H9 (cell line): ENCODE data around the gene P2RY14. TPM values are rescaled to one million over a fixed set of nuclear protein-coding genes. Genes with fewer than 3 reads are reported as not detected.

Experiments used
- DNase-seq: peaks from one replicate; pipeline ENCODE4 v3.0.0-alpha.2; 2017
- H2AFZ ChIP-seq: one replicate; pipeline ENCODE4 v1.6.1; 2013; ENCODE audit warnings: mild to moderate bottlenecking, low read length, control low read depth, moderate library complexity
- H2AK5ac ChIP-seq: 2 replicates; pipeline ENCODE4 v1.6.1; 2013; ENCODE audit warnings: low read length, control low read depth, mixed read lengths; ENCODE audit not compliant: insufficient read length
- H2BK120ac ChIP-seq: one replicate; pipeline ENCODE4 v1.6.1; 2013; ENCODE audit warnings: low read depth, mild to moderate bottlenecking, low read length, control low read depth, inconsistent platforms; ENCODE audit not compliant: poor library complexity, severe bottlenecking
- H2BK12ac ChIP-seq: 2 replicates; pipeline ENCODE4 v1.6.1; 2013; ENCODE audit warnings: low read length, control low read depth, mixed read lengths, low read depth; ENCODE audit not compliant: insufficient read length
- H2BK15ac ChIP-seq: 2 replicates; pipeline ENCODE4 v1.6.1; 2013; ENCODE audit warnings: low read depth, low read length, control low read depth
- H2BK20ac ChIP-seq: one replicate; pipeline ENCODE4 v1.6.1; 2013; ENCODE audit warnings: low read depth, mild to moderate bottlenecking, low read length, control low read depth, inconsistent platforms; ENCODE audit not compliant: poor library complexity, severe bottlenecking
- H2BK5ac ChIP-seq: 2 replicates; pipeline ENCODE4 v1.6.1; 2013; ENCODE audit warnings: low read length, control low read depth, mixed read lengths; ENCODE audit not compliant: insufficient read length
- H3K14ac ChIP-seq: 2 replicates; pipeline ENCODE4 v1.6.1; 2013; ENCODE audit warnings: low read length, control low read depth; ENCODE audit not compliant: insufficient read depth
- H3K18ac ChIP-seq: 2 replicates; pipeline ENCODE4 v1.6.1; 2013; ENCODE audit warnings: low read depth, mild to moderate bottlenecking, mixed read lengths, low read length, control low read depth; ENCODE audit not compliant: insufficient read length
- H3K23ac ChIP-seq: 2 replicates; pipeline ENCODE4 v1.6.1; 2013; ENCODE audit warnings: low read length, control low read depth, mixed read lengths, low read depth; ENCODE audit not compliant: insufficient read length
- H3K23me2 ChIP-seq: 2 replicates; pipeline ENCODE4 v1.6.1; 2013; ENCODE audit warnings: low read depth, mild to moderate bottlenecking, mixed read lengths, low read length, control low read depth; ENCODE audit not compliant: insufficient read length, poor library complexity, severe bottlenecking
- H3K27ac ChIP-seq: 2 replicates; pipeline ENCODE4 v1.5.1; 2013; ENCODE audit warnings: low read length, control low read depth, mixed read lengths, low read depth; ENCODE audit not compliant: insufficient read length
- H3K27me3 ChIP-seq: 2 replicates; pipeline ENCODE4 v1.6.1; 2013; ENCODE audit warnings: low read length, control low read depth, inconsistent platforms; ENCODE audit not compliant: insufficient read depth
- H3K4ac ChIP-seq: 2 replicates; pipeline ENCODE4 v1.6.1; 2013; ENCODE audit warnings: low read depth, mild to moderate bottlenecking, control low read depth, inconsistent platforms, low read length, moderate library complexity
- H3K4me1 ChIP-seq: 2 replicates; pipeline ENCODE4 v1.6.1; 2013; ENCODE audit warnings: low read length, control low read depth, inconsistent platforms; ENCODE audit not compliant: insufficient read depth
- H3K4me2 ChIP-seq: 2 replicates; pipeline ENCODE4 v1.6.1; 2013; ENCODE audit warnings: low read length, control low read depth, mixed read lengths; ENCODE audit not compliant: insufficient read length, insufficient read depth
- H3K56ac ChIP-seq: 2 replicates; pipeline ENCODE4 v1.6.1; 2013; ENCODE audit warnings: low read depth, mild to moderate bottlenecking, mixed read lengths, low read length, control low read depth; ENCODE audit not compliant: insufficient read length
- H3K79me1 ChIP-seq: 2 replicates; pipeline ENCODE4 v1.6.1; 2013; ENCODE audit warnings: low read depth, mild to moderate bottlenecking, moderate library complexity, low read length, control low read depth, inconsistent platforms; ENCODE audit not compliant: insufficient read depth, poor library complexity, severe bottlenecking
- H3K79me2 ChIP-seq: 2 replicates; pipeline ENCODE4 v1.6.1; 2013; ENCODE audit warnings: low read length, control low read depth, inconsistent platforms; ENCODE audit not compliant: insufficient read depth
- H3K9ac ChIP-seq: 2 replicates; pipeline ENCODE4 v1.6.1; 2013; ENCODE audit warnings: low read length, control low read depth, mixed read lengths; ENCODE audit not compliant: insufficient read length; ENCODE audit errors: extremely low read depth
- H3K9me3 ChIP-seq: one replicate; pipeline ENCODE4 v1.6.1; 2013; ENCODE audit warnings: low read depth, low read length, inconsistent platforms; ENCODE audit not compliant: control insufficient read depth
- H3T11ph ChIP-seq: one replicate; pipeline ENCODE4 v1.6.1; 2013; ENCODE audit warnings: mild to moderate bottlenecking, low read length, control low read depth, inconsistent platforms
- H4K20me1 ChIP-seq: one replicate; pipeline ENCODE4 v1.6.1; 2013; ENCODE audit not compliant: control insufficient read depth, insufficient read length, insufficient read depth
- H4K5ac ChIP-seq: 2 replicates; pipeline ENCODE4 v1.6.1; 2013; ENCODE audit warnings: low read depth, mild to moderate bottlenecking, mixed read lengths, low read length, control low read depth; ENCODE audit not compliant: insufficient read length
- H4K8ac ChIP-seq: replicated peaks from 2 replicates; pipeline ENCODE4 v1.6.1; 2013; ENCODE audit warnings: low read length, control low read depth, mixed read lengths, low read depth; ENCODE audit not compliant: insufficient read length
- H4K91ac ChIP-seq: 2 replicates; pipeline ENCODE4 v1.6.1; 2013; ENCODE audit warnings: low read depth, mild to moderate bottlenecking, moderate library complexity, mixed read lengths, low read length, control low read depth; ENCODE audit not compliant: insufficient read length
- H3K27ac Mint-ChIP-seq, 3 experiments: 2 replicates in 2 of 3; 3 replicates in 1 of 3; pipeline ENCODE4 v1.8.0; 2020 to 2021; ENCODE audit warnings: mixed read lengths in 3 of 3, mild to moderate bottlenecking in 1 of 3, moderate library complexity in 1 of 3
- H3K27me3 Mint-ChIP-seq: 2 replicates; pipeline ENCODE4 v1.8.0; 2021; ENCODE audit warnings: low read depth, mild to moderate bottlenecking, moderate library complexity, mixed read lengths
- H3K36me3 Mint-ChIP-seq, 3 experiments: 2 replicates in 2 of 3; 3 replicates in 1 of 3; pipeline ENCODE4 v1.8.0; 2020 to 2021; ENCODE audit warnings: low read depth in 3 of 3, mixed read lengths in 3 of 3; ENCODE audit not compliant: insufficient read depth in 1 of 3
- H3K4me1 Mint-ChIP-seq, 2 experiments: 2 replicates each; pipeline ENCODE4 v1.8.0; 2020; ENCODE audit warnings: mixed read lengths in 2 of 2
- H3K4me3 Mint-ChIP-seq, 2 experiments: 2 replicates in 1 of 2; 3 replicates in 1 of 2; pipeline ENCODE4 v1.8.0; 2020 to 2021; ENCODE audit warnings: mild to moderate bottlenecking in 2 of 2, mixed read lengths in 2 of 2, moderate library complexity in 1 of 2
- H3K9me3 Mint-ChIP-seq, 2 experiments: 2 replicates in 1 of 2; 3 replicates in 1 of 2; pipeline ENCODE4 v1.8.0; 2020; ENCODE audit warnings: mild to moderate bottlenecking in 2 of 2, mixed read lengths in 2 of 2, moderate library complexity in 1 of 2
- CTCF ChIP-seq: fragments of 200-600 bp; sonication (generic); conservative IDR thresholded peaks from 3 replicates; pipeline ENCODE4 v1.8.0; 2021; ENCODE audit warnings: antibody characterized with exemption, mild to moderate bottlenecking
- WGBS: extraction: QIAGEN DNeasy Blood & Tissue Kit; methylation state at CpG from one replicate; pipeline ENCODE4 v1.1.7; 2013; ENCODE audit warnings: missing lambda C conversion rate, low lambda C conversion rate, mixed read lengths; ENCODE audit not compliant: insufficient read length; ENCODE audit errors: extremely low coverage; 5-methylcytosine and 5-hydroxymethylcytosine counted together
- total RNA-seq: library from RNA; stranded (reverse); gene quantifications from 2 replicates; pipeline ENCODE4 v1.2.1, GENCODE V29; 2021

Gene P2RY14
- total RNA-seq, 1 experiment from 2014 or later = not detected

DNA sequence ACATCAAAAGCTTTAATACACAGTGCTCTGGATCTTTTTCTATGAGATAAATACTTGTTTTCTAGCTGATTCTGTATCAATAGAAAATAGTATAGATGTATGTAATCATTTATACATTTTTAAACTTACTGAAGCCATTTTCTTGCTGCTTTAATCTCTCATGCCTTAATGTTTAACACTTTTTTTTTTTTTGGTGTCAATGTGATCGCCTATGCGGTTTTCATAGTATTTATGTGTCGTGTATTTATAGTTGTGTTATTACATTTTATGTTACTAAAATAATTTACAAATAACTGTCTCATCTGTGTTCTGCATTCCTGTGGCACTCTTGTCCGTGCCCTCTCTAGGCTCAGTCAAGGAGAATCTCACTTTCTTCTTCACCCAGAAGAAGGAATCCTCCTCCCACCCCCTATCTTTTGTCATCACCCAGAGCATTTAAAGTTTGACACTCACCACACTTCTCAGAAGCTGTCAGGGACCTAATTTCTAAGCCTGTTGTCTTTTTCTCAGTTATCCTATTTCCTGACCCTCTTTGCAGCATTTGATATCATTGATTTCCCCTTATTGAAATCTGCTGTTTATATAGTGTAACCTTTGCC, 54.0 kb downstream of the P2RY14 start:
- Histone ChIP-seq H2BK20ac (no peak overlapping the region), H2AFZ (no peak overlapping the region)

More for the DNA sequence above, 54.0 kb downstream of the P2RY14 start:
- Histone ChIP-seq H3T11ph (no peak overlapping the region), H4K20me1 (no peaks in the 10 kb centered on the region), H3K4ac (no peak overlapping the region), H4K91ac (no peak overlapping the region), H3K79me2 (no peaks in the 10 kb centered on the region), H3K23ac (no peak overlapping the region), H3K4me2 (no peak overlapping the region), H3K27ac (no peak overlapping the region), H4K5ac (no peak overlapping the region), H2BK5ac (no peak overlapping the region), H3K14ac (no peak overlapping the region), H2AK5ac (no peak overlapping the region), H3K79me1 (no peaks in the 10 kb centered on the region), H2BK120ac (no peak overlapping the region), H3K18ac (no peak overlapping the region), H2BK15ac (no peak overlapping the region), H4K8ac (no peak overlapping the region), H3K23me2 (no peaks in the 10 kb centered on the region), H3K4me1 (peaks cover 7% of the 10 kb centered on the region; the same call in 1 of the 2 replicates), H3K56ac (no peak overlapping the region), H2BK12ac (no peak overlapping the region), H3K27me3 (no peaks in the 10 kb centered on the region), H3K9me3 (no peaks in the 10 kb centered on the region), H3K9ac (no peak overlapping the region)
- peaks cover 24 to 35% (median 28%) of the 10 kb centered on the region in 3 experiments for H3K36me3 Mint-ChIP-seq
- H3K9me3 Mint-ChIP-seq = peaks cover 6 to 15% of the 10 kb centered on the region in 2 experiments; a peak in 4 of 5 replicates
- no peak for DNase-seq
- no peak for TF ChIP-seq CTCF
- H3K4me3 Mint-ChIP-seq = no peak overlapping the region
- no peaks in the 10 kb centered on the region for H3K27me3 Mint-ChIP-seq
- H3K27ac Mint-ChIP-seq = peak overlapping the region in 1 of 3 experiments; percentile 14; a peak in 1 of 7 replicates
- peaks cover 11 to 16% of the 10 kb centered on the region in 2 experiments for H3K4me1 Mint-ChIP-seq
- WGBS = no CpG with 5 or more reads among the region's 4 CpGs
